WERI-Rb-1 (cell line): ENCODE data around the gene TMEM120A.

Experiments used
- DNase-seq: peaks from one replicate; pipeline ENCODE4 v3.0.0-alpha.2; 2020
- H3K27ac ChIP-seq: fragments of 250-450 bp; sonication (Bioruptor Pico); 2 replicates; pipeline ENCODE4 v1.5.1; 2020; ENCODE audit warnings: mild to moderate bottlenecking, moderate library complexity
- H3K27me3 ChIP-seq: fragments of 250-450 bp; sonication (Bioruptor Pico); 2 replicates; pipeline ENCODE4 v1.5.1; 2021; ENCODE audit warnings: mild to moderate bottlenecking, low read depth, moderate library complexity; ENCODE audit not compliant: insufficient read depth, severe bottlenecking
- H3K36me3 ChIP-seq: fragments of 250-450 bp; sonication (Bioruptor Pico); 2 replicates; pipeline ENCODE4 v1.5.1; 2020; ENCODE audit warnings: mild to moderate bottlenecking, moderate library complexity
- H3K4me3 ChIP-seq: 2 replicates; pipeline ENCODE4 v1.5.1; 2011; ENCODE audit warnings: low read depth, mild to moderate bottlenecking, control low read depth, low read length
- H3K9me3 ChIP-seq: fragments of 250-450 bp; sonication (Bioruptor Pico); 2 replicates; pipeline ENCODE4 v1.5.1; 2021; ENCODE audit warnings: mild to moderate bottlenecking, moderate library complexity; ENCODE audit not compliant: severe bottlenecking
- CTCF ChIP-seq: IDR thresholded peaks from 2 replicates; pipeline ENCODE4 v1.5.1; 2011; ENCODE audit warnings: low read depth, mild to moderate bottlenecking, control low read depth, inconsistent platforms, low read length

The TMEM120A gene

GRCh38 chr7:75984130-75985008, 10.0 kb downstream of the TMEM120A start:
- Histone ChIP-seq H3K4me3 (no peak overlapping the region), H3K36me3 (peaks cover 46% of the 10 kb centered on the region), H3K27me3 (no peaks in the 10 kb centered on the region), H3K27ac (no peak overlapping the region), H3K9me3 (no peaks in the 10 kb centered on the region)
- no peak for DNase-seq
- no peak for TF ChIP-seq CTCF

- Histone ChIP-seq H3K4me3 (no peak overlapping the region), H3K9me3 (no peaks in the 10 kb centered on the region), H3K27ac (no peak overlapping the region), H3K36me3 (peaks cover 48% of the 10 kb centered on the region), H3K27me3 (no peaks in the 10 kb centered on the region)
- no peak for TF ChIP-seq CTCF
- no peak for DNase-seq
Observed at GRCh38 chr7:75983471-75984129, 10.8 kb downstream of the TMEM120A start.

GRCh38 chr7:75982306-75983064, 11.9 kb downstream of the TMEM120A start:
- DNase-seq = no peak
- TF ChIP-seq CTCF = no peak
- Histone ChIP-seq H3K4me3 (no peak overlapping the region), H3K9me3 (no peaks in the 10 kb centered on the region), H3K36me3 (peaks cover 47% of the 10 kb centered on the region), H3K27ac (no peak overlapping the region), H3K27me3 (no peaks in the 10 kb centered on the region)

- Histone ChIP-seq H3K4me3 (no peak overlapping the region), H3K9me3 (no peaks in the 10 kb centered on the region), H3K36me3 (peaks cover 39% of the 10 kb centered on the region), H3K27ac (no peak overlapping the region), H3K27me3 (no peaks in the 10 kb centered on the region)
- no peak for DNase-seq
- TF ChIP-seq CTCF = no peak
Observed at GRCh38 chr7:75981453-75982305, 12.7 kb downstream of the TMEM120A start.

- Histone ChIP-seq H3K4me3 (no peak overlapping the region), H3K36me3 (peaks cover 33% of the 10 kb centered on the region), H3K27ac (no peak overlapping the region), H3K9me3 (no peaks in the 10 kb centered on the region), H3K27me3 (no peaks in the 10 kb centered on the region)
- TF ChIP-seq CTCF = no peak
- no peak for DNase-seq
Observed at GRCh38 chr7:75981203-75981452, 13.3 kb downstream of the TMEM120A start.
